Duodenal mucosa (tissue), 2 donors: ENCODE measurements around the gene ASL.
"Not testable (repeated sequence)": the region's sequence is repeated elsewhere in the genome, so short reads cannot be mapped to it uniquely, and the experiment has no call there.

ENCODE experiments used
- H3K27ac ChIP-seq: one replicate; pipeline ENCODE4 v1.7.0; 2013; ENCODE audit warnings: low read depth, low read length
- H3K27me3 ChIP-seq, 2 donors: one replicate each; pipeline ENCODE4 v1.7.0; 2013; ENCODE audit warnings: low read length in 2 of 2, control low read depth in 1 of 2; ENCODE audit not compliant: insufficient read depth in 2 of 2, control insufficient read depth in 1 of 2
- H3K36me3 ChIP-seq, 2 donors: one replicate each; pipeline ENCODE4 v1.7.0; 2013; ENCODE audit warnings: low read length in 2 of 2, control low read depth in 1 of 2; ENCODE audit not compliant: insufficient read depth in 2 of 2, control insufficient read depth in 1 of 2
- H3K4me1 ChIP-seq, 2 donors: one replicate each; pipeline ENCODE4 v1.7.0; 2013; ENCODE audit warnings: low read length in 2 of 2, control low read depth in 1 of 2; ENCODE audit not compliant: insufficient read depth in 2 of 2, control insufficient read depth in 1 of 2
- H3K4me3 ChIP-seq, 2 donors: one replicate each; pipeline ENCODE4 v1.7.0; 2013; ENCODE audit warnings: low read length in 2 of 2, low read depth in 1 of 2
- H3K9ac ChIP-seq, 2 donors: one replicate each; pipeline ENCODE4 v1.7.0; 2013; ENCODE audit warnings: low read length in 2 of 2, low read depth in 1 of 2
- H3K9me3 ChIP-seq, 2 donors: one replicate each; pipeline ENCODE4 v1.7.0; 2013; ENCODE audit warnings: low read length in 2 of 2, control low read depth in 1 of 2; ENCODE audit not compliant: control insufficient read depth in 1 of 2

Gene ASL

DNA sequence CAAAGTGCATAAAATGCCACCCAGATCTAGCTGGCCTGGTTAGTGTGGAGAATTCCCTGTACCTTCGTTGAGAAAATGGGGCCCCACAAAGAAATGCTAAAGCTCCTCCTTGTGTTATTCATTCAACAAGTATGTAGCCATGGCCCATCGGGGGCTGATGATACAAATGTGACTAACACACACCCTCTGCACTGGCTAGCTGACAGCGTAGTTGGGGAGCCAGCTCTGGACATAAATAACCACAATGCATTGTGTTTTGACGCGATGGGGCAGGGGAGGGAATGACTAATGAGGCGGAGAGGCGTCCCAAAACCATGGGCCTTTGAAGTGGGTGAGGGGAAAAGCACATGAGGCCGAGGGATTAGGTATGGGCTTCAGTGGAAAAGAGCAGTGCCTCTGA lies 28.2 kb upstream of the ASL start:
- no peak overlapping the region for H3K9ac ChIP-seq
- no peak overlapping the region for H3K4me3 ChIP-seq
- no peak overlapping the region for H3K27ac ChIP-seq
- peaks cover 4 to 7% of the 10 kb centered on the region in 2 donors for H3K4me1 ChIP-seq
- no peaks in the 10 kb centered on the region for H3K36me3 ChIP-seq
- H3K9me3 ChIP-seq = no peaks in the 10 kb centered on the region
- no peaks in the 10 kb centered on the region for H3K27me3 ChIP-seq

DNA sequence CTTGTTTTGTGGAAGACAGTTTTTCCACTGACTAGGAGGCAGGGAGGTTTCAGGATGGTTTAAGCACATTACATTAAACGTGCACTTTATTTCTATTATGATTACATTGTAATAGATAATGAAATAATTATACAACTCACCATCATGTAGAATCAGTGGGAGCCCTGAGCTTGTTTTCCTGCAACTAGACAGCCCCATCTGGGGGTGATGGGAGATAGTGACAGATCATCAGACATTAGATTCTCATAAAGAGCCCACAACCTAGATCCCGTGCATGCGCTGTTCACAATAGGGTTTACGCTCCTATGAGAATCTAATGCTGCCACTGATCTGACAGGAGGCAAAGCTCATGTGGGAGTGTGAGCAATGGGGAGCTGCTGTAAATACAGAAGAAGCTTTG lies 25.7 kb upstream of the ASL start:
- H3K9me3 ChIP-seq, H3K27me3 ChIP-seq, H3K4me1 ChIP-seq, H3K27ac ChIP-seq, H3K9ac ChIP-seq, H3K4me3 ChIP-seq, H3K36me3 ChIP-seq: not testable (repeated sequence)

DNA sequence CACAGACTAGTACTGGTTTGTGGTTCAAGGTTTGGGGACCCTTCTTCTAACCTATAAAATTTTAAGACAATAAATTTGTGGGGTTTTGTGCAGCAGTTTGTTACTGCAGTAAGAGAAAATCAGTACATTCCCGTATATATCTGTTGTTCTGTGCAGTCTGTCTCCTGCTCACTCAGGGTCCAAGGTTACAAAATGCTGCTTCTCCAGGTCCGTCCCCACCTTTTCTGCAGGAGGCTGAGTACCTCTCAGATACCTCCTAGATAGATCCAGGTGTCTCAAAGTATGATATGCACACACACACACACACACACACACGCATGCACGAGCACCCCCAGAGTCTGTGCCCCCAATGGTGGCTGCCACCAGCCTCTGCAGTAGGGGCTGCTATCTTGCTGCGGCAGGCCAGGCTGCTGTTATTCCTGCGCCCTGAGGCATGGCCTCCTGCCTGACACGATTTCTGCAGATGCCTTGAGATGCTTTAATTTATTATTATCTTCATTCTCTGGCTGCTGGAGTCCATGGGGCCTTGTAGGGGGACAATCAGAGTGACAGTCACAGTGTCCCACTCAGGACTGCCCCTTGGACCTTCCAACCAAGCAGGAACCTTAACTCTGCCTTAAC lies 25.2 kb upstream of the ASL start:
- Histone ChIP-seq H3K27ac (no peak overlapping the region), H3K9ac (no peak overlapping the region), H3K4me1 (no peaks in the 10 kb centered on the region), H3K36me3 (no peaks in the 10 kb centered on the region), H3K27me3 (no peaks in the 10 kb centered on the region), H3K9me3 (no peaks in the 10 kb centered on the region), H3K4me3 (no peak overlapping the region)

GRCh38 chr7:66050990-66051448 lies 24.6 kb upstream of the ASL start:
- H3K27ac ChIP-seq = no peak overlapping the region
- no peaks in the 10 kb centered on the region for H3K27me3 ChIP-seq
- no peak overlapping the region for H3K4me3 ChIP-seq
- no peaks in the 10 kb centered on the region for H3K9me3 ChIP-seq
- H3K36me3 ChIP-seq = no peaks in the 10 kb centered on the region
- no peaks in the 10 kb centered on the region for H3K4me1 ChIP-seq
- H3K9ac ChIP-seq = no peak overlapping the region

DNA sequence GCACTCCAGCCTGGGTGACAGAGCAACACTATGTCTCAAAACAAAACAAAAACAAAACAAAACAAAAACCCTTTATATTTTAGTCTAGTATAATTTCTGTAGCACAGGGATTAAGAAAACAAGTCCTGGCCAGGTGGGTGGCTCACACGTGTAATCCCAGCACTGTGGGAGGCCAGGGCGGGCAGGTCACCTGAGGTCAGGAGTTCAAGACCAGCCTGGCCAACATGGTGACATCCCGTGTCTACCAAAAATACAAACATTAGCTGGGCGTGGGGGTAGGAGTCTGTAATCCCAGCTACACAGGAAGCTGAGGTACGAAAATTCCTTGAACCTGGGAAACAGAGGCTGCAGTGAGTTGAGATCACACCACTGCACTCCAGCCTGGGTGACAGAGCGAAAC lies 23.2 kb upstream of the ASL start:
- Histone ChIP-seq H3K9me3 (no peaks in the 10 kb centered on the region), H3K27me3 (no peaks in the 10 kb centered on the region), H3K9ac (no peak overlapping the region), H3K4me3 (no peak overlapping the region), H3K27ac (no peak overlapping the region), H3K36me3 (no peaks in the 10 kb centered on the region), H3K4me1 (no peaks in the 10 kb centered on the region)

DNA sequence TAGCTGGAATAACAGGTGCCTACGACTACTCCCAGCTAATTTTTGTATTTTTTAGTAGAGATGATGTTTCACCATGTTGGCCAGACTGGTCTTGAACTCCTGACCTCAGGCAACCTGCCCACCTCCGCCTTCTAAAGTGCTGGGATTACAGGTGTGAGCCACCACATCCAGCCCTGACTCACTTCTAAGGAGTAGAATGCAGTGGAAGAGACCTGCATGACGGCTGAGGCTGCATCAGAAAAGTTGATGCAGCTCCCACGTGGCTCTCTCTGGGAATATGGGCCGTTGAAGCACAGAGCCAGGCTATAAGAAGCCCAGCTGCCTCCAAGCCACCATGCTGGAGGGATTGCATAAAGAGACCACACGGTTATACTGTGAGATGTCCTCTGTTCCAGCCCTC lies 21.6 kb upstream of the ASL start:
- Histone ChIP-seq H3K9ac (no peak overlapping the region), H3K4me1 (no peaks in the 10 kb centered on the region), H3K4me3 (no peak overlapping the region), H3K27ac (no peak overlapping the region), H3K36me3 (no peaks in the 10 kb centered on the region), H3K27me3 (no peaks in the 10 kb centered on the region), H3K9me3 (no peaks in the 10 kb centered on the region)

GRCh38 chr7:66055321-66055956 lies 20.2 kb upstream of the ASL start:
- Histone ChIP-seq H3K9ac (no peak overlapping the region), H3K27ac (no peak overlapping the region), H3K36me3 (no peaks in the 10 kb centered on the region), H3K27me3 (no peaks in the 10 kb centered on the region), H3K4me1 (no peaks in the 10 kb centered on the region), H3K4me3 (no peak overlapping the region), H3K9me3 (no peaks in the 10 kb centered on the region)

DNA sequence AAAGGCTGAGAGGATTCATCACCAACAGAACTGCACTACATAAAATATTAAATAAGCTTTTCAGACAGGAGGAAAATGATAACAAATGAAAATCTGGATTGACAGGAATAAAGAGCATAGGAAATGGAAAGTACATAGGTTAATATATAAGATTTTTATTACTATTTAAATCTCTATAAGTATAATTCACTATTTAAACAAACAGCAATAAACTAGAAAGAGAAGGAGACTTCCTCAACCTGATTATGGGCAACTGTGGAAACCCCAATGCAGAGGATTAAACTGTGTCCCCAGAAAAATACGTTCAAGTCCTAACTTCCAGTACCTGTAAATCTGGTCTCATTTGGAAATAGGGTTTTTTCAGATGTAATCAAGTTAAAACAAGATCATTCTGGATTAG lies 14.8 kb upstream of the ASL start:
- Histone ChIP-seq H3K9ac (no peak overlapping the region), H3K9me3 (no peaks in the 10 kb centered on the region), H3K27me3 (no peaks in the 10 kb centered on the region), H3K27ac (no peak overlapping the region), H3K36me3 (no peaks in the 10 kb centered on the region), H3K4me1 (no peaks in the 10 kb centered on the region), H3K4me3 (no peak overlapping the region)

- H3K9ac ChIP-seq = no peak overlapping the region
- H3K36me3 ChIP-seq = no peaks in the 10 kb centered on the region
- H3K4me3 ChIP-seq = no peak overlapping the region
- H3K27ac ChIP-seq = no peak overlapping the region
- no peaks in the 10 kb centered on the region for H3K4me1 ChIP-seq
- no peaks in the 10 kb centered on the region for H3K27me3 ChIP-seq
- H3K9me3 ChIP-seq = no peaks in the 10 kb centered on the region
These were observed 5.9 kb upstream of the ASL start for GRCh38 chr7:66069732-66070131.

DNA sequence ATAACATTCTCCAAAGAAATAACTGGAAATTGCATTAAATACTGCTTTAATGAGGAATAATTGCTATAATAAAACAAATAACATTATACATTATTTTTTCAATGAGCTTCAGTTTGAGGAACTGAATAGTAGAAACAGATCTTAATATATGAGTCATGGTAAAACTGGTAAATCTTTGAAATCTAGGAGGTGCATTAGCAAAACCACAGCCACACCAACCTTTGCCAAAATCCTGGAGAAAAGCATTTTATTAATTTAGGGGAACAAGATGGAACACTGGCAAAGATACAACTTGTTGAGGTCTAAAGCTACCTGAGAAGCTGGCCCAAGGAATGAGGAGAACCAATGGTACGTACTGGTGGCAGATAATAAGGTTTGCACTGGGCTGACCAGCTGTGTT lies 5.4 kb upstream of the ASL start:
- no peak overlapping the region for H3K4me3 ChIP-seq
- no peaks in the 10 kb centered on the region for H3K9me3 ChIP-seq
- no peaks in the 10 kb centered on the region for H3K4me1 ChIP-seq
- no peak overlapping the region for H3K27ac ChIP-seq
- H3K9ac ChIP-seq = no peak overlapping the region
- H3K27me3 ChIP-seq = no peaks in the 10 kb centered on the region
- H3K36me3 ChIP-seq = no peaks in the 10 kb centered on the region
